A549 treated with Mapracorat at 1 μM for 4 hours (cell line): ENCODE data around the gene PACSIN1. TPM values are rescaled to one million over a fixed set of nuclear protein-coding genes. Genes with fewer than 3 reads are reported as not detected.

Source experiments
- total RNA-seq: library from RNA; stranded (reverse); fragments of 200-300 nt; extraction: Qiagen RNA extraction; gene quantifications from 5 replicates; pipeline ENCODE4 v1.2.3, GENCODE V29; 2022

The PACSIN1 gene, protein sequence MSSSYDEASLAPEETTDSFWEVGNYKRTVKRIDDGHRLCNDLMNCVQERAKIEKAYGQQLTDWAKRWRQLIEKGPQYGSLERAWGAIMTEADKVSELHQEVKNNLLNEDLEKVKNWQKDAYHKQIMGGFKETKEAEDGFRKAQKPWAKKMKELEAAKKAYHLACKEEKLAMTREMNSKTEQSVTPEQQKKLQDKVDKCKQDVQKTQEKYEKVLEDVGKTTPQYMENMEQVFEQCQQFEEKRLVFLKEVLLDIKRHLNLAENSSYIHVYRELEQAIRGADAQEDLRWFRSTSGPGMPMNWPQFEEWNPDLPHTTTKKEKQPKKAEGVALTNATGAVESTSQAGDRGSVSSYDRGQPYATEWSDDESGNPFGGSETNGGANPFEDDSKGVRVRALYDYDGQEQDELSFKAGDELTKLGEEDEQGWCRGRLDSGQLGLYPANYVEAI
- total RNA-seq = 0.04 to 0.07 TPM (median 0.05 TPM) in 4 of 5 replicates, not detected in the other

DNA sequence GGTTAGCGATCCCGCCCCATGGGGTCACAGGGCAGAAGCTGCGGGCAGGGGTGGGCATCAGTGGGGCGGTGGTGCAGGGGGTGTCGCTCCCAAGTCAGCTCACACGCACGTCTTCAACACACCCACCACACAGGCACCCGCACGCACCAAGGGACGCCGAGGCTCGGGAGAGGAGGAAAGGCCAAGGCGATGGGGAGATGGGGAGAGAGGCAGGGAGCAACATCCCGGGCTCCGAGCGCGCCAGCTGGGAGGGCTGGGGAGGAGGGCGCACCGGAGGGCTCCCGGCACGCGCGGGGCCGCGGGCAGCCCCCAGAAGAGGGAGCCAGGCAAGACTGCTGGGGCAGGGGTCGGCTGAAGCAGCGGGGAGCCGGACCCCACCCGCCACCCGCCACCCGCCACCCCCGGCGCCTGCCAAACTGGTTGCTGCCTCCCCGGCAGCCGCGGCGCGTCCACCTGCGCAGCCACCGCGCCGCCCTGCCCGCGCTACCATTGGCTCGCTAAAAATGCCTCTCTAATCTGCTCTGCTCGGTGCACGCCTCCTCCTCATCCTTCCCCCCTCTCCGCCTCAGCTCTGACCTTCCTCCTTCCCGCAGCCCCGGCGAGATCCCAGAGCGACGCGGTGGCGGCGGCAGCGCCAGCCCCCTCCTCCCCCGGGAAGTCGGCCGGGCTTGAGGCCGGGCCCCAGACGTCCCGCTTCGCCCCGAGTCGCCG lies at the start of gene PACSIN1:
TSS of gene PACSIN1 (plus strand) at position 546 of the 711 bp plus-strand sequence. CDS start 60,230 bp downstream, outside the sequence.

GRCh38 chr6:34425498-34426410 lies 40.1 kb upstream of the PACSIN1 start, which contains the start of gene RPS10:
Gene RPS10 (minus strand): TSS chr6:34426069. CDS start chr6:34425221, 848 bp downstream.

GRCh38 chr6:34556031-34556471 lies 90.2 kb downstream of the PACSIN1 start, which contains the start of gene SPDEF:
Gene SPDEF (minus strand): TSS chr6:34556329. CDS start chr6:34544455, 11,874 bp downstream.

Other genes with a start within 250 kb of the PACSIN1 start
- 446 to 644 TPM (median 525 TPM) in 5 replicates for gene HMGA1, start 229.2 kb upstream of the PACSIN1 start, total RNA-seq
- 18.4 to 26.7 TPM (median 24.8 TPM) in 5 replicates for gene SMIM29, start 217.1 kb upstream of the PACSIN1 start, total RNA-seq
- 5.9 to 8.3 TPM (median 6.0 TPM) in 5 replicates for gene NUDT3, start 73.4 kb upstream of the PACSIN1 start, total RNA-seq
- gene RPS10, start 40.0 kb upstream of the PACSIN1 start, total RNA-seq = 1,970 to 2,154 TPM (median 1,978 TPM) in 5 replicates
- gene SPDEF, start 90.3 kb downstream of the PACSIN1 start, total RNA-seq = 1.2 to 2.1 TPM (median 1.6 TPM) in 5 replicates
- gene ILRUN, start 230.7 kb downstream of the PACSIN1 start, total RNA-seq = 30.3 to 34.7 TPM (median 31.7 TPM) in 5 replicates